HG03521 (cell line): ENCODE data around the gene HTD2.

Experiments used
- ATAC-seq: cut with Tn5 transposase; IDR thresholded peaks from one replicate; pipeline ENCODE4 v1.9.1; 2021; ENCODE audit warnings: mild to moderate bottlenecking, moderate library complexity; ENCODE audit not compliant: unreplicated experiment

HTD2 gene

GRCh38 chr3:58291671-58292338, 14.5 kb upstream of the HTD2 start:
- ATAC-seq = no peak

DNA sequence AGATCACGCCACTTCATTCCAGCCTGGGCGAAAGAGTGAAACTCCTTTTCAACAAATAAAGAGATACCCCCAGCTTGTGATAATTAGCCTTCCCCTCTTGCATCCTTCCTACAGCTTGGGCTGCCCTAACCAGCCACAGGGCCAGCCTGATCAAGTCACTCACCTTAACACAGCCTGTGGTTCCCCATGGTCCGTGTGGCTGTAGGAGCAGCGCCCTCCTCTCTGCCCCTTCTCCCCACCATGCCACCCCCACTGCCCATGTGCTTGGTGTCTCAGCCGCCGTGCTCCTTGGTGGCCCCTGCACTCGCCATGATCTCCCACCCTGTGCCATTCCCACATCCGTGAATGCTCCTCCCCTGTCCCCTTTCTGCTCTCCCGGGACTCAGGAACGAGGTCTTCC, 13.5 kb upstream of the HTD2 start:
- no peak for ATAC-seq

DNA sequence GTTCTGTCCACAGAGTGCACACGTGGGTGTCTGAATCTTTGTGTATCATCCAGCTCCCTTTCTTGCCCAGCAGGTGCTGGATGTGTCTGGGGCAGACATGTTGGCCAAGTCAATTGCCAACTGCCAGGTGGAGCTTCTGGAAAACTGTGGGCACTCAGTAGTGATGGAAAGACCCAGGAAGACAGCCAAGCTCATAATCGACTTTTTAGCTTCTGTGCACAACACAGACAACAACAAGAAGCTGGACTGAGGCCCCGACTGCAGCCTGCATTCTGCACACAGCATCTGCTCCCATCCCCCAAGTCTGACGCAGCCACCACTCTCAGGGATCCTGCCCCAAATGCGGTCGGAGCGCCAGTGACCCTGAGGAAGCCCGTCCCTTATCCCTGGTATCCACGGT, 12.8 kb upstream of the HTD2 start:
- ATAC-seq = no peak

DNA sequence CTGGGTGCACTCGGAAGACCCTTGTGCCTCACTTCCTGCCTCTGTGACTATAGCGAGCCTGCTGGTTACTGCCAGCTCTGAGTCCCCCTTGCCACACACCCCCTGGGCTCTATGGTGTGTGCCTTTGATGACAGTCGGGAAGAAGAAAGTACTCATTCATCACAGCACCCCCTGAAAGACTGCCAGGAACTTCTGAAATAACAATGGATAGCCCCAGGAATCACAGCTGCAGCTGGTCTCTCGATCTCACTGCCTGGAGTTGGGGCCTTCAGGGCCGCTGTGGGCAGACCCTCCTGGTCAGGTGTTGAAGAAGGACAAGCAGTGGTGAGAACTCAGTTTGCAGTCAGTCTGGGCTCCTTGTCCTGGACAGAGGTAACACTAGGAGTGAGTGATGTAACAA, 10.1 kb upstream of the HTD2 start:
- ATAC-seq = no peak

DNA sequence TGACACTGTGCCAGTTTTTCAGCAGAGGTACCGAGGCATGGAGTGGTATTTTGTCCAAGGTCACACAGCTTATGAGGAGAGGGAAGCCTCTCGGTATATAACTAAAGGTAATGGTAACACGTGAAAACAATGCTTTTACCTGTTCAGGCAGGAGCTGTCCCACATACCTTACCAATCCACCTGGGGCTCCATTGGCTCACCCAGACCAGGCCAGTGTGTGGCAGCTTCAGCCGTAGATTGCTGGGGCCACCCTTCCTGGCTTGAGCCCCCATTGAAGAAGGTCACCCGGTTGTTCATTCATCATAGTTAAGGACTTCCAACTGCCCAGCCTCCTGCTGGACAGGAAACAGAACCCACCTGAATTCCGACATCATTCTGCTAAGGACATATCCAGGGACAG, 9.5 kb upstream of the HTD2 start:
- ATAC-seq = no peak

DNA sequence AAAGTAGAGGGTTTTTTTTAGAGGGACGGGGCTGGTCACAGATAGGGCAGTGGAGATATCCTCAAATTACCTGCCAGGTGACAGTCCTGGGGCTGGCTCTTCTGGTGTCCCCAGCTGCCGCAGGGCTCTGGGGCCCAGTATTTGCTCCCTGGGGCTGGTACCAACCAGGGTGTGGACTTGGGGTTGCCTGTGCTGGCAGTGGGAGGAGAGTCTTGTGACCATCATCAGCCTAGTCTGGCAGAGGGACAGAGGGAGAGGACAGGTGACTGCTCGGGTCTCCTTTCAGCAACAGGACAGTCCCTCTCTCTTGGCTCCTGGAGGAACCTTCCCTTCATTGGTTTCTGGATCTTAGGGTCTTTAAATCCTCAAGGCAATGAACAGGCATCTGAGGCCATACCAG, 8.1 kb upstream of the HTD2 start:
- no peak for ATAC-seq

DNA sequence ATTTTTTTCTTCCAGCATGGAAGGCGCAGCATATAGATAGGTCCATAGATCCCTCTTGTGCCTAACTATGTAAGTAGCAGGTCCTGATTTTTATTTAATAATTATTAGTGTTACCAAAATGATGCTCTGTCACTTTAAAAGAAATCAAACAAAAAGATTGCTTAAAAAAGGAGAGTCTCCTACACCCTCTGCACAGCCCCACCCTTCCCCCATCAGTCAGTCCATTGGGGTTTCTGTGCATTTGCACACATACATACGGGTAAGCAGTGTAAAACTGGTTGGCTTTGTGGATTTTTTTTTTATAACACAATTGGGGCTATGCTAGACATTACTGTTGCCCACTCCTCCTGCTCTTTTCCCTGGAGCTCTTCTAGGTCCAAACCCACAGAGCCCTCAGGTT, 7.2 kb upstream of the HTD2 start:
- ATAC-seq = no peak

GRCh38 chr3:58299839-58300516, 6.3 kb upstream of the HTD2 start:
- ATAC-seq = no peak

DNA sequence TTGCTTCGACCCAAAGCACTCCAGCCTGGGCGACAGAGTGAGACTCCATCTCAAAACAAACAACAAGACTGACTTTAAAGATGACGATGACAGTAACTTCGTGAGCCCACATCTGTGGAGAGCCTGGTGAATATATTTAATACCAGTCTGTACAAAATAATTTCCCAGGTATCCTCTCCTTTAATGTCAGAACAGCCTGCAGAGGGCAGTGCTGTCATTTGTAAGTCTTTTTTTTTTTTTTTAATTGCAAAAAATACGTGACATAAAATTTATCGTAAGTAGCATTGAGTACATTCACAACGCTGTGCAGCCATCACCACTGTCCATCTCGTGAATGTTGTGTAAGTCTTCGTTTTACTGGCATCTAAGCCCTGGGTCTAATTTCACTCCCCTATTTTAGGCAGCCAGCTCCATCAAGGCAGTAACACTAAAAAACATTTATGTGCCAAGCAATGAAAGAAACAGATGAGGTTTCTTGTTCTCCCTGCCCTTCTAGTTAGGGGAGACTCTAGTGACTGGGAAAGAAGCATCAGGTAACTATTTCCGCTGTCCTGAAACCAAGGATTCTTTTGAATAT, 1.4 kb downstream of the HTD2 start:
- no peak for ATAC-seq

- ATAC-seq = no peak
Measured at GRCh38 chr3:58308728-58309127, 2.4 kb downstream of the HTD2 start.

DNA sequence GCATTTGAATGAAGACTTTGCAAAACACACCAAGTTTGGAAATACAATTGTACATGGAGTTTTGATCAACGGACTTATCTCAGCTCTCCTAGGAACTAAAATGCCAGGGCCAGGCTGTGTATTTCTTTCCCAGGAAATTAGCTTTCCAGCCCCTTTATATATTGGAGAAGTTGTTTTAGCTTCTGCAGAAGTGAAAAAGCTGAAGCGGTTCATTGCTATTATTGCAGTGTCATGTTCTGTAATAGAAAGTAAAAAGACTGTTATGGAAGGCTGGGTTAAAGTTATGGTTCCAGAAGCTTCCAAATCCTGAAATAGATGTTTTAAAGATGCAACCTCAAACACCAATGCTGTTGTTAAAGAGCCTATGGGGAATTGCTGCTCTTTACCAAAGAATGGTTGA, 11.5 kb downstream of the HTD2 start:
- ATAC-seq = no peak

DNA sequence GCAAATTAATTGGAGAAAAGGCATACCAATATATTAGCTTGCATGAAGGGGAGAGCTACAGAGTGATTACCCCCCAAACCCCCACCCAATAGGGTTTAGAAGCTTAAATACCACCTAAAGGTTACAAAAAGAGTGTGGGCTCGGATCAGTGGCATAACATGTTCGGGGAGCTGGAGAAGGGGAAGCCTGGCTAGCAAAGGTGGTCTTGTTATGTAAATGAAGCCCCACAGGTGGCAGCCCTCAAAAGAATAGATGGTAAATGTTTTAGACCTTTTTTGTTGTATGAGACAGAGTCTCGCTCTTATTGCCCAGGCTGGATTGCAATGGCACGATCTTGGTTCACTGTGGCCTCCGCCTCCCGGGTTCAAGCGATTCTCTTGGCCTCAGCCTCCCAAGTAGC, 15.5 kb downstream of the HTD2 start:
- ATAC-seq = no peak

GRCh38 chr3:58322793-58323192, 16.5 kb downstream of the HTD2 start:
- no peak for ATAC-seq

DNA sequence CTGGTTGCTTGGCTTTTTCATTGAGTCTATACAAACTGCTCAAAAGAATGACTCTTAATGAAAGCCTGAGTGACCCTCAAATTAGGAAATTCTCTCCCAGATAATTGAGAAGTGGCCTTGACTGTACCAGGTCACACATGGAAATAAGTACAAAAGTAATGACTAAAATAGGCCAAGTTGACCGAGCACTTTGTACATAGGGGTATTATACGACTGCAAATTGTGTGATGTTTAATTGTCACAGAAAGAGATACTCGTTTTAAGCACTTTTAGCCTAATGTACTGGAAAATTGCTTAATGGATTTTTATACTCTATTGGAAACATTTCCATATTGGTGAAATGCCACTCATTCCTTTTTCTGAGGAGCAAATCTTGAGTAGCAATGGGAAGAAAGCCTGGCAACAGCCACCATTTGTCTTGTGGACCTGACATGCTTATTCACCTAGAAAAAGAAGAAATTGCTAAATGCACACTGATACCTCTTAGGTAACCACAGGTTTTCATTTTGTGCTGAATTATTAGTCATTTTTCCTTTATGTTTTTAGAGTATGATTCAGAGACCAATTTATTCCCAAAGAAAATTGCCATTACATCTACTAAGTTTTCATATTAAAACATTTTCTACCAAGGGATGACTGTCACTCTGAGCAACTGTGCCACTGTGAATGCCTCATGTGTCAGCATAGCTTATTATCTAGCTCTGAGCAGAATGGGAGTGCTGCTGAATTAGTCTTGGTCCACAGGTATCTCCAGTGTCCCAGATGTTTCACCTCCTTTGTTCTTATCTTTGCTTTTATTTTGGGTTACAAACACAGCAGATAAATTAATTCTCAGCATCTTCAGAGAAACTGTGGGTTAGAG, 17.4 kb downstream of the HTD2 start:
- no peak for ATAC-seq

DNA sequence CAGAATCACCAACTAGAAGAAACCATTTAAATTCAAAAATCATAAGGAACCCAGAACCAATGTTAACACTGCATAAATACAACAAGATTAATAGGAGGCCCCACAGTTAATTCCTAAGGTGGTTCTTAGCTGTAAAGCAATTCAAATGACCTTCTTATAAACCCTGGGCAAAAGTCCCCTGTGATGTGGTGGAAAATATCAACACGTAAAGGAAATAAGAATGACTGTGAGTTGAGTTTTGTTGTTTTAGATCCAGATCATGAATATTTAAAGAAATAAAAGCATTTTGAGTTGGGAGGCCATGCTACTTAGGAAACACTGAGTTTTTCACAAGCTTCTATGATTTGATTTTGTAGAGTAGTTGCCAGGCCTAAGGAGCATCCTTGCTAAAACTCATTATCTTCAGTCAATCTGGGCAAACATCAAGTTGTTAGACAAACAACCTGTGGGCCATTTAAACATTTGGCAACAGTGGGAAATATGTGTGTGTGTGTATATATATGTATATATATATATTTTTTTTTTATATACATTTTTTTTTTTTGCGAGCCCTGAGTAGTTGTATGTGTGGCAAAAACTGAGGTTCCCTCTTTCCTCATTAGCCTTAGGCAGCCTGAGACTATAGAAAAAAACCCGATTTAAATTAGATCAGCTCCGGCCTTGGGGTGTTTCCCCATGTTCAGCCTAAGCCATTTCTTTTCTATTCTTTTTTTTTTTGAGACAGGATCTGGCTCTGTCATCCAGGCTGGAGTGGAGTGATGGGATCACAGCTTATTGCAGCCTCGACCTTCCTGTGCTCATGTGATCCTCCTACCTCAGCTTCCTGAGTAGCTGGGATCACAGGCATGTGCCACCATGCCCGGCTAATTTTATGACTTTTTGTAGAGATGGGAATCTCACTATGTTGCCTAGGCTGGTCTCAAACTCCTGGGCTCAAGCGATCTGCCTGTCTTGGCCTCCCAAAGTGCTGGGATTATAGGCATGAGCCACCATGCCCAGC, 18.4 kb downstream of the HTD2 start:
- no peak for ATAC-seq

GRCh38 chr3:58325525-58325992, 19.2 kb downstream of the HTD2 start:
- ATAC-seq = no peak

- no peak for ATAC-seq
Measured at GRCh38 chr3:58326267-58326900, 20.1 kb downstream of the HTD2 start.

DNA sequence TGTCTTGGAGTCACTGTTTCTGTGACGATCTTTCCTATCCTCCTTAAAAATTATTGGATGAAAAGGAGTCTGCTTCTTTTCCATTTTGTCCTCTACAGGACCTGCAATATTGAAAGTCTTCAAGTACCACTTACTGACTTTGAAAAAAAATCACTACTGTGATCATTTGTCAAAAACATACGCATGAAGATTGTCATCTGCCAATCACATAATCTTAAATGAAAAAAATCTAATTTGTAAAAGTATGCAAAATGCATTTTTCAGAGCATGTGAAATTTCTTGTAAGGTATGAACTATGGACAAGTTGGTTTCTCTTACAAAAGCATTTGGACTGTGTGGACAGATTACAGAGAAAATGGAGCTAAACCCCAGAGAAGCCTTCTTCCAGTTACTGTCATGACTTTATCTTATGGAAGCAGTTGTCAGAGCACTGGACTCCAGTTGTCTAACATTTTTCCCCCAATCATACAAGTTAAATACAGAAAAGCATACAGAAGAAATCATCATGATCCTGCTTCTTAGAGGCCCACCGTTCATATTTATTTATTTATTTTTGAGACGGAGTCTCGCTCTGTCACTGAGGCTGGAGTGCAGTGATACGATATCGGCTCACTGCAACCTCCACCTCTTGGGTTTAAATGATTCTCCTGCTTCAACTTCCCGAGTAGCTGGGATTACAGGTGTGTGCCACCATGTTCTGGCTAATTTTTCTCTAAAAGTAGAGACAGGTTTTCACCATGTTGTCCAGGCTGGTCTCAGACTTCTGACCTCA, 23.0 kb downstream of the HTD2 start:
- ATAC-seq = no peak

GRCh38 chr3:58329922-58330413, 23.6 kb downstream of the HTD2 start:
- no peak for ATAC-seq
